Loucy (cell line): Measurements from ENCODE around the gene SDC1.

Source experiments
- CTCF ChIP-seq: fragments of 200-600 bp; sonication (generic); conservative IDR thresholded peaks from 2 replicates; pipeline ENCODE4 v1.5.1; 2014; ENCODE audit warnings: mild to moderate bottlenecking, antibody characterized with exemption, low read length
- EZH2phosphoT487 ChIP-seq: fragments of 200-600 bp; IDR thresholded peaks from 2 replicates; pipeline ENCODE4 v1.6.1; 2018; ENCODE audit warnings: antibody characterized with exemption, mild to moderate bottlenecking, moderate library complexity, borderline replicate concordance

GRCh38 chr2:20188851-20189250 lies 36.1 kb downstream of the SDC1 start:
- TF ChIP-seq CTCF (no peak), EZH2phosphoT487 (no peak)
